HG02623 (cell line): ENCODE measurements around the gene LRRC8C.

Experiments used
- ATAC-seq: cut with Tn5 transposase; IDR thresholded peaks from one replicate; pipeline ENCODE4 v1.9.1; 2021; ENCODE audit warnings: moderate library complexity; ENCODE audit not compliant: unreplicated experiment

LRRC8C gene

DNA sequence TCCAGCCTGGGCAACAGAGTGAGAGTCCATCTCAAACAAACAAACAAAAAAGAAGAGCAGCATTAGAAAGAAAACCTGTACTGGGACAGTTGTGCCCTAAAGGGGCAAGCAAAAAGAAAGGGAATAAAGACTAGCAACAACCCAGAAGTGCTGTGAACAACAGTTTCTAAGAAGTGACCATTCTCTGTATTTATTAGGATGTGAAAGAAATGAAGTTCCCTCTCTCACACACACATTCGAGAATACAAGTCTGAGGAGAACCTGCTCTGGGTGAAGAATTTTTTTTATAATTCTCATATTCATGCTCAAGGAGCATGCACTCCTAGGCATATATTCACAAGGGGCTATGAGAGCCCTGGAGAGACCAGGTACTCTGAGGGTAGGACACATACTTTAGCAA lies 128.4 kb downstream of the LRRC8C start:
- ATAC-seq = no peak

- ATAC-seq = no peak
Measured at GRCh38 chr1:89761901-89762300, 129.0 kb downstream of the LRRC8C start.

DNA sequence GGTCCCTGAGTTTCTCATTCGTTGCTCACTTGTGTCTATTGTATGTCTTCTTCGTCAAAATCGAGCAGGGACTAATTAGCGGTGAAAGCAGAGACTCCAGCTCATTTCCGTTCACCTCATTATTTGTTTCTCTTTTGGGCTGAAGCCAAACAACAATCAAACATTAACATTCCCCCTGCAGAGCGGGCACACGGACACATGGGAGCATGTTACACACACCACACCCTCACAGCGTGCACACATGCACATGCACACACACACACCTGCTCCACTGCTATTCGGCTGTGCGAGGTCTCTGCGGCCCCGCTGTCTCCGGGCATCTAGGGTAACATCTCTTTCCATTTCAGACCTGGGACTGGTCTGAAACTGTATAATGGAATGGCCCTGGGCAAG lies 129.5 kb downstream of the LRRC8C start:
- ATAC-seq = no peak

- peak; percentile 99 for ATAC-seq
Measured at GRCh38 chr1:89762779-89763648, 130.1 kb downstream of the LRRC8C start.

GRCh38 chr1:89763649-89763986 lies 130.7 kb downstream of the LRRC8C start:
- ATAC-seq = no peak

GRCh38 chr1:89765774-89766173 lies 132.9 kb downstream of the LRRC8C start:
- ATAC-seq = no peak

- no peak for ATAC-seq
Measured at GRCh38 chr1:89767618-89768017, 134.7 kb downstream of the LRRC8C start.
